ENCODE data around the gene TMEM239. TPM values are rescaled to one million over a fixed set of nuclear protein-coding genes. Genes with fewer than 3 reads are reported as not detected.

Gene TMEM239
- total RNA-seq, 1 donor from 2014 or later: not detected

GRCh38 chr20:2793471-2793870 is 22.7 kb upstream of the TMEM239 start:
- H3K27ac Mint-ChIP-seq (ENCODE audit: unreplicated experiment): no peak overlapping the region
- H3K4me1 Mint-ChIP-seq (ENCODE audit: low read depth, unreplicated experiment): no peaks in the 10 kb centered on the region
- H3K36me3 Mint-ChIP-seq (ENCODE audit: unreplicated experiment): peaks cover 9% of the 10 kb centered on the region
- TF ChIP-seq CTCF (IDR thresholded peaks at IDR 0.05; ENCODE audit: partially characterized antibody, unreplicated experiment): no peak
- peaks cover 3% of the 10 kb centered on the region for H3K9me3 Mint-ChIP-seq (ENCODE audit: unreplicated experiment)
- H3K27me3 Mint-ChIP-seq (ENCODE audit: unreplicated experiment): peaks cover 4% of the 10 kb centered on the region
- DNase-seq: no peak
- H3K4me3 Mint-ChIP-seq (ENCODE audit: unreplicated experiment): no peak overlapping the region

- DNase-seq: no peak
- no peak overlapping the region for H3K27ac Mint-ChIP-seq (ENCODE audit: unreplicated experiment)
- no peak overlapping the region for H3K4me3 Mint-ChIP-seq (ENCODE audit: unreplicated experiment)
Measured at GRCh38 chr20:2794202-2794748, 21.9 kb upstream of the TMEM239 start.

GRCh38 chr20:2794866-2795447 is 21.2 kb upstream of the TMEM239 start:
- H3K9me3 Mint-ChIP-seq (ENCODE audit: unreplicated experiment): peaks cover 3% of the 10 kb centered on the region
- peaks cover 3% of the 10 kb centered on the region for H3K4me1 Mint-ChIP-seq (ENCODE audit: low read depth, unreplicated experiment)

More at GRCh38 chr20:2794202-2794748, 21.9 kb upstream of the TMEM239 start:
- no peak for TF ChIP-seq CTCF (IDR thresholded peaks at IDR 0.05; ENCODE audit: partially characterized antibody, unreplicated experiment)
- Mint-ChIP-seq H3K9me3 (ENCODE audit: unreplicated experiment) (peaks cover 3% of the 10 kb centered on the region), H3K36me3 (ENCODE audit: unreplicated experiment) (peaks cover 9% of the 10 kb centered on the region), H3K27me3 (ENCODE audit: unreplicated experiment) (peaks cover 7% of the 10 kb centered on the region), H3K4me1 (ENCODE audit: low read depth, unreplicated experiment) (no peaks in the 10 kb centered on the region)

GRCh38 chr20:2795451-2795850 is 20.7 kb upstream of the TMEM239 start:
- H3K4me1 Mint-ChIP-seq (ENCODE audit: low read depth, unreplicated experiment): peaks cover 4% of the 10 kb centered on the region
- no peak for DNase-seq
- H3K27me3 Mint-ChIP-seq (ENCODE audit: unreplicated experiment): peaks cover 8% of the 10 kb centered on the region
- H3K9me3 Mint-ChIP-seq (ENCODE audit: unreplicated experiment): peaks cover 2% of the 10 kb centered on the region
- peaks cover 5% of the 10 kb centered on the region for H3K36me3 Mint-ChIP-seq (ENCODE audit: unreplicated experiment)
- no peak for TF ChIP-seq CTCF (IDR thresholded peaks at IDR 0.05; ENCODE audit: partially characterized antibody, unreplicated experiment)
- no peak overlapping the region for H3K27ac Mint-ChIP-seq (ENCODE audit: unreplicated experiment)
- H3K4me3 Mint-ChIP-seq (ENCODE audit: unreplicated experiment): no peak overlapping the region

More at GRCh38 chr20:2794866-2795447, 21.2 kb upstream of the TMEM239 start:
- no peak overlapping the region for H3K27ac Mint-ChIP-seq (ENCODE audit: unreplicated experiment)
- no peak for DNase-seq
- H3K4me3 Mint-ChIP-seq (ENCODE audit: unreplicated experiment): no peak overlapping the region
- peaks cover 7% of the 10 kb centered on the region for H3K27me3 Mint-ChIP-seq (ENCODE audit: unreplicated experiment)
- TF ChIP-seq CTCF (IDR thresholded peaks at IDR 0.05; ENCODE audit: partially characterized antibody, unreplicated experiment): no peak
- peaks cover 9% of the 10 kb centered on the region for H3K36me3 Mint-ChIP-seq (ENCODE audit: unreplicated experiment)

GRCh38 chr20:2796011-2796660 is 20.0 kb upstream of the TMEM239 start:
- H3K36me3 Mint-ChIP-seq (ENCODE audit: unreplicated experiment): peaks cover 4% of the 10 kb centered on the region

More at GRCh38 chr20:2796011-2796660, 20.0 kb upstream of the TMEM239 start:
- Mint-ChIP-seq H3K4me3 (ENCODE audit: unreplicated experiment) (no peak overlapping the region), H3K9me3 (ENCODE audit: unreplicated experiment) (peaks cover 5% of the 10 kb centered on the region), H3K27me3 (ENCODE audit: unreplicated experiment) (peaks cover 14% of the 10 kb centered on the region), H3K4me1 (ENCODE audit: low read depth, unreplicated experiment) (peaks cover 7% of the 10 kb centered on the region), H3K27ac (ENCODE audit: unreplicated experiment) (no peak overlapping the region)
- DNase-seq: no peak
- TF ChIP-seq CTCF (IDR thresholded peaks at IDR 0.05; ENCODE audit: partially characterized antibody, unreplicated experiment): no peak

Measured in glutamatergic neuron (in vitro differentiated cells).